A549 (cell line): ENCODE data around the gene PLCZ1. TPM values are rescaled to one million over a fixed set of nuclear protein-coding genes. Genes with fewer than 3 reads are reported as not detected.

ENCODE experiments used
- ATAC-seq, 2 experiments: fragments of 200-7000 bp in 1 of 2; fragments of >200 bp in 1 of 2; cut with Nextera tagmentation in 1 of 2; cut with Tn5 transposase in 1 of 2; 3 replicates each; pipeline versions ENCODE4 v1.8.0 to v1.9.1; 2018 to 2020; ENCODE audit warnings: mild to moderate bottlenecking in 1 of 2, moderate library complexity in 1 of 2
- CTCF ChIA-PET: fragments of 300-600 bp; sonication (Branson Sonifier 250); formaldehyde crosslinking; extraction: SDS; loops from one replicate; lab custom pipeline; 2021; ENCODE audit warnings: antibody characterized with exemption, inconsistent platforms; lab: Yijun Ruan, JAX
- POLR2A ChIA-PET: fragments of 350-600 bp; formaldehyde crosslinking; extraction: SDS; loops from one replicate; lab custom pipeline; 2021; ENCODE audit warnings: antibody characterized with exemption, inconsistent platforms; lab: Yijun Ruan, JAX
- DNase-seq, 2 experiments: peaks; one replicate each; pipeline versions ENCODE4 v3.0.0 to v3.0.0-alpha.2; 2011 to 2016; ENCODE audit warnings: low read depth in 1 of 2, low spot score in 1 of 2
- FAIRE-seq: peaks from 2 replicates; lab custom pipeline; 2011; peaks lifted over from hg19 to GRCh38; lab: Jason Lieb, UNC
- H3K27ac ChIP-seq, 2 experiments: fragments of >200 bp; sonication (Bioruptor Twin); formaldehyde crosslinking; 3 replicates each; pipeline ENCODE4 v1.5.1; 2016 to 2017
- H3K4me1 ChIP-seq: fragments of >200 bp; sonication (Bioruptor Twin); formaldehyde crosslinking; 3 replicates; pipeline ENCODE4 v1.6.1; 2016
- H3K4me2 ChIP-seq: fragments of >200 bp; sonication (Bioruptor Twin); formaldehyde crosslinking; 3 replicates; pipeline ENCODE4 v1.6.1; 2016
- H3K4me3 ChIP-seq: fragments of >200 bp; sonication (Bioruptor Twin); formaldehyde crosslinking; 3 replicates; pipeline ENCODE4 v1.5.1; 2016
- H3K9me3 ChIP-seq: fragments of >200 bp; sonication (Bioruptor Twin); formaldehyde crosslinking; 3 replicates; pipeline ENCODE4 v1.6.1; 2016
- BHLHE40 ChIP-seq: IDR thresholded peaks from 2 replicates; pipeline ENCODE4 v1.6.1; 2012; ENCODE audit warnings: low read depth, low read length, inconsistent platforms
- CBX2 ChIP-seq: fragments of 200-600 bp; sonication (generic); IDR thresholded peaks from 2 replicates; pipeline ENCODE4 v1.6.1; 2016; ENCODE audit warnings: low read depth, mild to moderate bottlenecking, borderline replicate concordance
- CHD4 ChIP-seq: fragments of 200-600 bp; sonication (generic); IDR thresholded peaks from 2 replicates; pipeline ENCODE4 v1.6.1; 2016; ENCODE audit warnings: antibody characterized with exemption, mild to moderate bottlenecking, borderline replicate concordance
- EHF ChIP-seq: fragments of 250-450 bp; sonication (Bioruptor Pico); IDR thresholded peaks from 2 replicates; pipeline ENCODE4 v1.5.0; 2020; ENCODE audit warnings: mild to moderate bottlenecking
- FOSB ChIP-seq: fragments of 250-450 bp; sonication (Bioruptor Pico); IDR thresholded peaks from 2 replicates; pipeline ENCODE4 v1.5.0; 2020; ENCODE audit warnings: mild to moderate bottlenecking, moderate library complexity
- FOSL2 ChIP-seq, 2 experiments: fragments of 450-650 bp in 1 of 2; fragments of >200 bp in 1 of 2; sonication (Bioruptor Twin) in 1 of 2; formaldehyde crosslinking; IDR thresholded peaks; 2 replicates each; pipeline versions ENCODE4 v1.5.0 to v1.6.1; 2016 to 2020; ENCODE audit warnings: mild to moderate bottlenecking in 1 of 2, moderate library complexity in 1 of 2
- FOXS1 ChIP-seq: fragments of 250-450 bp; sonication (Bioruptor Pico); IDR thresholded peaks from 2 replicates; pipeline ENCODE4 v1.5.0; 2020; ENCODE audit warnings: mild to moderate bottlenecking, moderate library complexity
- GATA3 ChIP-seq: IDR thresholded peaks from 2 replicates; pipeline ENCODE4 v1.6.1; 2012; ENCODE audit warnings: borderline replicate concordance
- HDAC2 ChIP-seq: fragments of 200-600 bp; sonication (generic); IDR thresholded peaks from 2 replicates; pipeline ENCODE4 v1.6.1; 2016
- HEYL ChIP-seq: fragments of 250-450 bp; sonication (Bioruptor Pico); IDR thresholded peaks from 2 replicates; pipeline ENCODE4 v1.8.0; 2021; ENCODE audit warnings: mild to moderate bottlenecking, moderate library complexity
- HOXB13 ChIP-seq: fragments of 250-450 bp; sonication (Bioruptor Pico); IDR thresholded peaks from 2 replicates; pipeline ENCODE4 v1.5.0; 2020; ENCODE audit warnings: low read depth, mild to moderate bottlenecking, moderate library complexity
- HOXB5 ChIP-seq: fragments of 250-450 bp; sonication (Bioruptor Pico); IDR thresholded peaks from 2 replicates; pipeline ENCODE4 v1.5.0; 2020; ENCODE audit warnings: mild to moderate bottlenecking, moderate library complexity
- JUN ChIP-seq, 2 experiments: fragments of >200 bp; sonication (Bioruptor Twin); formaldehyde crosslinking; IDR thresholded peaks; 2 replicates in 1 of 2; 3 replicates in 1 of 2; pipeline ENCODE4 v1.6.1; 2016 to 2017
- JUNB ChIP-seq: fragments of >200 bp; sonication (Bioruptor Twin); formaldehyde crosslinking; IDR thresholded peaks from 2 replicates; pipeline ENCODE4 v1.6.1; 2016
- KDM1A ChIP-seq: fragments of 200-600 bp; sonication (generic); IDR thresholded peaks from 2 replicates; pipeline ENCODE4 v1.6.1; 2016; ENCODE audit warnings: low read depth, mild to moderate bottlenecking
- KDM5A ChIP-seq: fragments of 200-600 bp; sonication (generic); IDR thresholded peaks from 2 replicates; pipeline ENCODE4 v1.6.1; 2016; ENCODE audit warnings: antibody characterized with exemption, mild to moderate bottlenecking
- MAZ ChIP-seq: fragments of 150-350 bp; IDR thresholded peaks from 2 replicates; pipeline ENCODE4 v1.6.1; 2014; ENCODE audit warnings: antibody characterized with exemption, low read depth, low read length, borderline replicate concordance
- MYC ChIP-seq: IDR thresholded peaks from 2 replicates; pipeline ENCODE4 v1.6.1; 2012; ENCODE audit warnings: mild to moderate bottlenecking, inconsistent platforms, low read length, improper control_type of control experiment, borderline replicate concordance
- NR3C1 ChIP-seq: fragments of >200 bp; sonication (Bioruptor Twin); formaldehyde crosslinking; IDR thresholded peaks from 3 replicates; pipeline ENCODE4 v1.6.1; 2017
- PHF8 ChIP-seq: fragments of 200-600 bp; sonication (generic); IDR thresholded peaks from 2 replicates; pipeline ENCODE4 v1.6.1; 2016; ENCODE audit warnings: low read depth, mild to moderate bottlenecking, antibody characterized with exemption, moderate library complexity, borderline replicate concordance
- RARB ChIP-seq: fragments of 250-450 bp; sonication (Bioruptor Pico); IDR thresholded peaks from 2 replicates; pipeline ENCODE4 v1.8.0; 2021; ENCODE audit warnings: mild to moderate bottlenecking, moderate library complexity
- REST ChIP-seq: fragments of 200-600 bp; sonication (generic); IDR thresholded peaks from 2 replicates; pipeline ENCODE4 v1.6.1; 2016; ENCODE audit warnings: antibody characterized with exemption, mild to moderate bottlenecking, moderate library complexity
- RFX5 ChIP-seq: fragments of 450-650 bp; IDR thresholded peaks from 2 replicates; pipeline ENCODE4 v1.7.1; 2014; ENCODE audit warnings: antibody characterized with exemption, mild to moderate bottlenecking, moderate library complexity
- RNF2 ChIP-seq: fragments of 200-600 bp; sonication (generic); IDR thresholded peaks from 2 replicates; pipeline ENCODE4 v1.6.1; 2016; ENCODE audit warnings: low read depth, mild to moderate bottlenecking, antibody characterized with exemption, moderate library complexity, borderline replicate concordance
- SMC3 ChIP-seq: fragments of >200 bp; sonication (Bioruptor Twin); formaldehyde crosslinking; IDR thresholded peaks from 3 replicates; pipeline ENCODE4 v1.6.1; 2018; ENCODE audit warnings: inconsistent platforms
- TFCP2L1 ChIP-seq: fragments of 250-450 bp; sonication (Bioruptor Pico); IDR thresholded peaks from 2 replicates; pipeline ENCODE4 v1.5.0; 2021; ENCODE audit warnings: mild to moderate bottlenecking
- ZC3H11A ChIP-seq: fragments of 450-650 bp; IDR thresholded peaks from 2 replicates; pipeline ENCODE4 v1.6.1; 2014; ENCODE audit warnings: antibody characterized with exemption, mild to moderate bottlenecking
- ZFP36 ChIP-seq: fragments of 450-650 bp; IDR thresholded peaks from 2 replicates; pipeline ENCODE4 v1.6.1; 2014; ENCODE audit warnings: borderline replicate concordance; ENCODE audit not compliant: partially characterized antibody
- ZNF302 ChIP-seq: fragments of 250-450 bp; sonication (Bioruptor Pico); IDR thresholded peaks from 2 replicates; pipeline ENCODE4 v1.9.0; 2021; ENCODE audit warnings: inconsistent platforms, mild to moderate bottlenecking, moderate library complexity
- WGBS: methylation state at CpG from one replicate; pipeline ENCODE4 v1.1.6; 2017; ENCODE audit errors: missing lambda C conversion rate; 5-methylcytosine and 5-hydroxymethylcytosine counted together
- polyA plus RNA-seq, 4 experiments: library from polyadenylated mRNA; depleted of rRNA in 3 of 4; stranded (reverse); fragments of >200 nt; fragmentation: RNase III in 1 of 4; extraction: RNeasy Plus Mini Kit Qiagen cat#74134 plus additional on column Dnase treatment in 1 of 4; gene quantifications; 2 replicates in 3 of 4; 3 replicates in 1 of 4; pipeline ENCODE4 v1.2.3, GENCODE V29; 2011 to 2017
- TF ChIP-seq, protein P1 (sequence below): fragments of 250-450 bp; sonication (Bioruptor Pico); IDR thresholded peaks from 2 replicates; pipeline ENCODE4 v1.5.0; 2021; ENCODE audit warnings: mild to moderate bottlenecking, moderate library complexity, borderline replicate concordance
- TF ChIP-seq, protein P2 (sequence below): fragments of >200 bp; sonication (Bioruptor Twin); formaldehyde crosslinking; IDR thresholded peaks from 3 replicates; pipeline ENCODE4 v1.6.1; 2016

The PLCZ1 gene
- polyA plus RNA-seq, 2 of the 4 experiments (the other 2 are of a cell fraction) = not detected

DNA sequence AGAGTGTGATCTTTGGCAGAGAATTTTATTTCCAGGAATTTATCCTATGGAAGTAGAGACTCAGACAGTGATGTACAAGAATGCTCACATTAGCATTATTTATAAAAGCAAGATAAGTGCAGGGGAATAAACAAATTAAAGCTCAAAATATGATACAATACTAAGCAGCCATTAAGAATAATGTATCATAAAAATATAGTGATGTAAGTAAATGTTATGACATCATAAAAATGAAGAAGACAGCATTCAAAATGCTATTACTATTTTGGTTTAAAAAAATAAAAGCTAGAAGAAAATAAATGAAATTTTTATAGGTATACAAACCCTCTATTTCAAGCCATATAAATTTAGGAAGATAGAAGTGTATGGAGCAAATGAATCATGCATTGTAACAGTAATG, 17.1 kb downstream of the PLCZ1 start (continued):
- TF ChIP-seq ZNF302 (CRISPR knock-in tag) = no peak
- no peak for TF ChIP-seq HOXB5 (CRISPR knock-in tag)
- no peak for TF ChIP-seq CHD4
- no peak for TF ChIP-seq GATA3
- TF ChIP-seq HOXB13 (CRISPR knock-in tag) = no peak
- no peak for TF ChIP-seq FOSL2 (IDR thresholded peaks at IDR 0.05)
- TF ChIP-seq FOSL2 (CRISPR knock-in tag; IDR thresholded peaks at IDR 0.05) = no peak
- TF ChIP-seq MAZ = no peak
- TF ChIP-seq, all 56 proteins: peak for 0

- TF ChIP-seq CBX2 (no peak), MYC (no peak), PHF8 (no peak), RNF2 (no peak), KDM5A (no peak), FOSL2 (IDR thresholded peaks at IDR 0.05) (no peak), FOSL2 (CRISPR knock-in tag; IDR thresholded peaks at IDR 0.05) (no peak), FOSB (no peak), JUNB (no peak), KDM1A (no peak), JUN (IDR thresholded peaks at IDR 0.05) (no peak), RFX5 (no peak), FOXS1 (CRISPR knock-in tag) (no peak), RARB (no peak), CHD4 (no peak), SMC3 (no peak), HEYL (CRISPR knock-in tag) (no peak)
- TF ChIP-seq, protein P1, sequence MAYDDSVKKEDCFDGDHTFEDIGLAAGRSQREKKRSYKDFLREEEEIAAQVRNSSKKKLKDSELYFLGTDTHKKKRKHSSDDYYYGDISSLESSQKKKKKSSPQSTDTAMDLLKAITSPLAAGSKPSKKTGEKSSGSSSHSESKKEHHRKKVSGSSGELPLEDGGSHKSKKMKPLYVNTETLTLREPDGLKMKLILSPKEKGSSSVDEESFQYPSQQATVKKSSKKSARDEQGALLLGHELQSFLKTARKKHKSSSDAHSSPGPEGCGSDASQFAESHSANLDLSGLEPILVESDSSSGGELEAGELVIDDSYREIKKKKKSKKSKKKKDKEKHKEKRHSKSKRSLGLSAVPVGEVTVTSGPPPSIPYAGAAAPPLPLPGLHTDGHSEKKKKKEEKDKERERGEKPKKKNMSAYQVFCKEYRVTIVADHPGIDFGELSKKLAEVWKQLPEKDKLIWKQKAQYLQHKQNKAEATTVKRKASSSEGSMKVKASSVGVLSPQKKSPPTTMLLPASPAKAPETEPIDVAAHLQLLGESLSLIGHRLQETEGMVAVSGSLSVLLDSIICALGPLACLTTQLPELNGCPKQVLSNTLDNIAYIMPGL = no peak
- TF ChIP-seq, all 56 proteins: peak for 0
- ChIA-PET POLR2A (no interaction called here), CTCF (no interaction called here)
- no peak overlapping the region for H3K4me3 ChIP-seq
- WGBS = 10% methylated on average over 3 of the region's 3 CpGs
- DNase-seq (no peak), FAIRE-seq (no peak), ATAC-seq (no peak)
- 0 out of 3 replicates have a peak, but pooled peaks cover 3% of the 10 kb centered on the region for H3K4me1 ChIP-seq
- H3K4me2 ChIP-seq = no peak overlapping the region
- H3K27ac ChIP-seq = no peak overlapping the region
- H3K9me3 ChIP-seq = no peaks in the 10 kb centered on the region
These were observed 17.8 kb downstream of the PLCZ1 start for GRCh38 chr12:18719922-18720510.

- Histone ChIP-seq H3K9me3 (no peaks in the 10 kb centered on the region), H3K4me3 (no peak overlapping the region), H3K27ac (no peak overlapping the region), H3K4me2 (no peak overlapping the region), H3K4me1 (no peaks in the 10 kb centered on the region)
- CTCF ChIA-PET = no interaction called here
- ATAC-seq (no peak), DNase-seq (no peak), FAIRE-seq (no peak)
- POLR2A ChIA-PET = no interaction called here
- no peak for TF ChIP-seq BHLHE40
- TF ChIP-seq, protein P2, sequence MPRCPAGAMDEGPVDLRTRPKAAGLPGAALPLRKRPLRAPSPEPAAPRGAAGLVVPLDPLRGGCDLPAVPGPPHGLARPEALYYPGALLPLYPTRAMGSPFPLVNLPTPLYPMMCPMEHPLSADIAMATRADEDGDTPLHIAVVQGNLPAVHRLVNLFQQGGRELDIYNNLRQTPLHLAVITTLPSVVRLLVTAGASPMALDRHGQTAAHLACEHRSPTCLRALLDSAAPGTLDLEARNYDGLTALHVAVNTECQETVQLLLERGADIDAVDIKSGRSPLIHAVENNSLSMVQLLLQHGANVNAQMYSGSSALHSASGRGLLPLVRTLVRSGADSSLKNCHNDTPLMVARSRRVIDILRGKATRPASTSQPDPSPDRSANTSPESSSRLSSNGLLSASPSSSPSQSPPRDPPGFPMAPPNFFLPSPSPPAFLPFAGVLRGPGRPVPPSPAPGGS = no peak
- no peak for TF ChIP-seq TFCP2L1 (CRISPR knock-in tag)
- TF ChIP-seq NR3C1 = no peak
- TF ChIP-seq HEYL (CRISPR knock-in tag) = no peak
- TF ChIP-seq RNF2 = no peak
- TF ChIP-seq HDAC2 = no peak
- TF ChIP-seq PHF8 = no peak
- TF ChIP-seq REST = no peak
- no peak for TF ChIP-seq JUN (IDR thresholded peaks at IDR 0.05)
- no peak for TF ChIP-seq EHF (CRISPR knock-in tag)
- TF ChIP-seq ZC3H11A = no peak
- TF ChIP-seq ZFP36 = no peak
- no peak for TF ChIP-seq GATA3
- no peak for TF ChIP-seq FOXS1 (CRISPR knock-in tag)
- TF ChIP-seq FOSL2 (IDR thresholded peaks at IDR 0.05) = no peak
- TF ChIP-seq FOSL2 (CRISPR knock-in tag; IDR thresholded peaks at IDR 0.05) = no peak
These were observed 19.4 kb downstream of the PLCZ1 start for GRCh38 chr12:18718462-18718861.
